ENCODE data around the gene DHX38.

GRCh38 chr16:72050769-72051464 is 42.7 kb upstream of the DHX38 start:
- TF ChIP-seq, protein P1, sequence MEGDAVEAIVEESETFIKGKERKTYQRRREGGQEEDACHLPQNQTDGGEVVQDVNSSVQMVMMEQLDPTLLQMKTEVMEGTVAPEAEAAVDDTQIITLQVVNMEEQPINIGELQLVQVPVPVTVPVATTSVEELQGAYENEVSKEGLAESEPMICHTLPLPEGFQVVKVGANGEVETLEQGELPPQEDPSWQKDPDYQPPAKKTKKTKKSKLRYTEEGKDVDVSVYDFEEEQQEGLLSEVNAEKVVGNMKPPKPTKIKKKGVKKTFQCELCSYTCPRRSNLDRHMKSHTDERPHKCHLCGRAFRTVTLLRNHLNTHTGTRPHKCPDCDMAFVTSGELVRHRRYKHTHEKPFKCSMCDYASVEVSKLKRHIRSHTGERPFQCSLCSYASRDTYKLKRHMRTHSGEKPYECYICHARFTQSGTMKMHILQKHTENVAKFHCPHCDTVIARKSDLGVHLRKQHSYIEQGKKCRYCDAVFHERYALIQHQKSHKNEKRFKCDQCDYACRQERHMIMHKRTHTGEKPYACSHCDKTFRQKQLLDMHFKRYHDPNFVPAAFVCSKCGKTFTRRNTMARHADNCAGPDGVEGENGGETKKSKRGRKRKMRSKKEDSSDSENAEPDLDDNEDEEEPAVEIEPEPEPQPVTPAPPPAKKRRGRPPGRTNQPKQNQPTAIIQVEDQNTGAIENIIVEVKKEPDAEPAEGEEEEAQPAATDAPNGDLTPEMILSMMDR (IDR thresholded peaks at IDR 0.05): no peak
- TF ChIP-seq POLR2AphosphoS5 (IDR thresholded peaks at IDR 0.05; ENCODE audit: low read depth, low read length): no peak
- TF ChIP-seq TCF12 (IDR thresholded peaks at IDR 0.05): no peak
- TF ChIP-seq SMC3 (IDR thresholded peaks at IDR 0.05; ENCODE audit: low read depth, low read length): no peak
- no peak for TF ChIP-seq RAD21 (IDR thresholded peaks at IDR 0.05; ENCODE audit: low read length)
- TF ChIP-seq TAF1 (IDR thresholded peaks at IDR 0.05; ENCODE audit: borderline replicate concordance, low read depth, low read length): no peak
- no peak for TF ChIP-seq REST (IDR thresholded peaks at IDR 0.05; ENCODE audit: low read depth, low read length)
- TF ChIP-seq NRF1 (IDR thresholded peaks at IDR 0.05; ENCODE audit: low read depth, low read length): no peak
- no peak for TF ChIP-seq MEF2A (IDR thresholded peaks at IDR 0.05; ENCODE audit: borderline replicate concordance, low read depth)
- no peak for TF ChIP-seq EZH2phosphoT487 (IDR thresholded peaks at IDR 0.05; ENCODE audit: borderline replicate concordance, low read depth)
- no peak for TF ChIP-seq GABPA (IDR thresholded peaks at IDR 0.05; ENCODE audit: low read depth)

Data from SK-N-SH (cell line).